SJCRH30 (cell line): Measurements from ENCODE around the gene PAK1. TPM values are rescaled to one million over a fixed set of nuclear protein-coding genes. Genes with fewer than 3 reads are reported as not detected.

Experiments
- DNase-seq, 2 experiments: peaks; one replicate each; pipeline ENCODE4 v3.0.0-alpha.2; 2015 to 2020
- H3K27ac ChIP-seq: fragments of 250-450 bp; sonication (Bioruptor Pico); 2 replicates; pipeline ENCODE4 v1.5.1; 2020; ENCODE audit warnings: mild to moderate bottlenecking, moderate library complexity
- H3K27me3 ChIP-seq: fragments of 250-450 bp; sonication (Bioruptor Pico); 2 replicates; pipeline ENCODE4 v1.5.1; 2020; ENCODE audit warnings: mild to moderate bottlenecking, moderate library complexity
- H3K36me3 ChIP-seq: fragments of 250-450 bp; sonication (Bioruptor Pico); 2 replicates; pipeline ENCODE4 v1.5.1; 2020; ENCODE audit warnings: mild to moderate bottlenecking, moderate library complexity
- H3K4me1 ChIP-seq: fragments of 250-450 bp; sonication (Bioruptor Pico); 2 replicates; pipeline ENCODE4 v1.5.1; 2020; ENCODE audit warnings: mild to moderate bottlenecking, moderate library complexity
- H3K4me3 ChIP-seq: fragments of 250-450 bp; sonication (Bioruptor Pico); 2 replicates; pipeline ENCODE4 v1.5.1; 2020; ENCODE audit warnings: mild to moderate bottlenecking, moderate library complexity
- H3K9me3 ChIP-seq: fragments of 250-450 bp; sonication (Bioruptor Pico); replicated peaks from 2 replicates; pipeline ENCODE4 v1.5.1; 2020; ENCODE audit warnings: mild to moderate bottlenecking, moderate library complexity
- total RNA-seq: library from RNA; depleted of rRNA; stranded (reverse); fragments of >200 nt; shearing (Covaris generic); gene quantifications from 2 replicates; pipeline ENCODE4 v1.2.3, GENCODE V29; 2014

Gene PAK1
- total RNA-seq, 1 experiment from 2014 or later = 28.7 TPM

DNA sequence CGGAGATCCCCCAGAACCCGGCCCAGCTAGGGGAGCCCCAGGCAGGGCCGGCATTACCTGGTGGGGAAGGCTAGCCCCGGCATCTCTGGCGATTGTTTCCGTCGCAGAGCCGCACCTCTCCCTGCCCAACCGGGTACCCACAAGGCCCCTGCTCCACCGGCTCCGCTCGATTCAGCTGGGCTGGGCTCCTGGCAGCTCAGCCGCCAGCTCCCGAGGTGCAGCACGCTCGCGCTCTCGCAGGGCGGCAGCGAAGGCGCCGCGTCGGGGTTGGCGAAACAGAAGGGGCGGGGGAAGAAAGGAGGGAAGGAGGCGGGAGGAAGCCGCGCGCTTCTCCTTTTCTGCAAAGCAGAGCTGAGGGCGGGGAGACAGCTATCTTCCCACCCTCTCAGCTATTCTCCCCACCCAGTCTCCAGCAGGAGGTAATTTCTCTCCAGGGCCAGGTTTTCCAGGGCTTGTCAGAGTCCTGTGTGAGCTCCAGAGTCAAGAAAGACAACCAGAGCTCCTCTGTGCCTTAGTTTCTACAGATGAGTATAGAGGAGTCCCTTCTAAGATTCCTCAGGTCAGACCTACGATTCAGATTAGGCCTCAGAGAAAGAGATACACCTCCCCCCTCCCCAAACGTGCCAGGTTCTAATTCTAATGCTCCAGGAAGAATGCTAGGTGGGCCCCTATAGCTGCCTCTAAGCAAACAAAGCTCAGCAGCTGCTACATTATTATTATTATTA lies 62.0 kb downstream of the PAK1 start:
- Histone ChIP-seq H3K9me3 (no peaks in the 10 kb centered on the region), H3K36me3 (no peaks in the 10 kb centered on the region), H3K4me1 (peaks cover 11% of the 10 kb centered on the region), H3K27me3 (no peaks in the 10 kb centered on the region), H3K4me3 (peak overlapping the region; percentile 48), H3K27ac (no peak overlapping the region)
- peak; percentile 30 to 34 for DNase-seq

- Histone ChIP-seq H3K27me3 (no peaks in the 10 kb centered on the region), H3K4me1 (peaks cover 14% of the 10 kb centered on the region), H3K9me3 (no peaks in the 10 kb centered on the region), H3K36me3 (no peaks in the 10 kb centered on the region), H3K27ac (no peak overlapping the region), H3K4me3 (peak overlapping the region; percentile 48)
- DNase-seq = no peak
Observed at GRCh38 chr11:77411137-77411707, 62.7 kb downstream of the PAK1 start.

DNA sequence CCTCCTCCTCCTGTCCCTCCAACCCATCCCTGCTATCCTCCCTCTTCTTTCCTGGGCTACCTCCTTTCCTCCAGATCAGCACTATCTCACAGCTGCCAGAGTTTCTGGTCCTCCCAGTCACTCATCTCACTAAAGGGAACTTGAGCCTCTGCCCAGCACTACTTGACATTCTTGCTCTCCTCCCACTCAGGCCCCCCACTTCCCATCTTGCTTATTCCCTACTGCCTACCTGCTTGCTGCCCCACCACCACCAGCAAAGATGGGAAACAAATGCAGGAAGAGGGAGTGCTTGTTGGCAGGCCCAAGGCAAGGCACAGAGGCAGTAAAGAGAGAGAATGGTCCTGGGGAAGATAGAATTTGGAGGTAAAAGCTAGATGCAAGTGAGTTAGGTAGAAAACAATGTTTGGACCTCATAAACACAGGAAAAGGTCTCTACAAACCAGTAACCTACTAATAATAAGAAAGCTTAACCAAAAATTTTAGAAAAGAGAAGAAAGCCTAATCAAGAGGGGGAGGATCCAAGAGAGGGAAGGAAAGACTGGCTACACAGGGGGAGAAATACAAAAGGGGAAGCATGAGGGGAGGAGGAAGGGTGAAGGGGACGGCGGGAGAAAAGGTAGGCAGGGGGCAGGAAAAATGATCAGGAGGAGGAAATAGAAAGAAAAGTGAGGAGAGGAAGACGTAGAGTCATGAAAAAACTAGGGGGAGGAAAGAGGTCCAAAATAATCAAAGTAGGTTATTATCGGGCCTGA lies 63.6 kb downstream of the PAK1 start:
- Histone ChIP-seq H3K27me3 (no peaks in the 10 kb centered on the region), H3K4me1 (peaks cover 14% of the 10 kb centered on the region), H3K36me3 (no peaks in the 10 kb centered on the region), H3K9me3 (no peaks in the 10 kb centered on the region), H3K27ac (no peak overlapping the region), H3K4me3 (no peak overlapping the region)
- DNase-seq = no peak

- Histone ChIP-seq H3K36me3 (no peaks in the 10 kb centered on the region), H3K4me1 (peaks cover 14% of the 10 kb centered on the region), H3K27me3 (no peaks in the 10 kb centered on the region)
Observed at GRCh38 chr11:77409046-77409445, 64.8 kb downstream of the PAK1 start.

GRCh38 chr11:77407613-77408012 lies 66.3 kb downstream of the PAK1 start:
- Histone ChIP-seq H3K36me3 (no peaks in the 10 kb centered on the region), H3K27me3 (no peaks in the 10 kb centered on the region), H3K4me1 (peaks cover 14% of the 10 kb centered on the region), H3K9me3 (no peaks in the 10 kb centered on the region), H3K4me3 (peak overlapping the region; percentile 20), H3K27ac (peak overlapping the region; percentile 55)
- DNase-seq = peak; percentile 55 to 83

More at GRCh38 chr11:77409046-77409445, 64.8 kb downstream of the PAK1 start:
- Histone ChIP-seq H3K27ac (no peak overlapping the region), H3K4me3 (no peak overlapping the region), H3K9me3 (no peaks in the 10 kb centered on the region)
- DNase-seq = no peak

- Histone ChIP-seq H3K4me3 (no peak overlapping the region), H3K27me3 (no peaks in the 10 kb centered on the region), H3K36me3 (no peaks in the 10 kb centered on the region), H3K4me1 (peaks cover 14% of the 10 kb centered on the region), H3K9me3 (no peaks in the 10 kb centered on the region), H3K27ac (no peak overlapping the region)
- DNase-seq = no peak
Observed at GRCh38 chr11:77406396-77406795, 67.5 kb downstream of the PAK1 start.

DNA sequence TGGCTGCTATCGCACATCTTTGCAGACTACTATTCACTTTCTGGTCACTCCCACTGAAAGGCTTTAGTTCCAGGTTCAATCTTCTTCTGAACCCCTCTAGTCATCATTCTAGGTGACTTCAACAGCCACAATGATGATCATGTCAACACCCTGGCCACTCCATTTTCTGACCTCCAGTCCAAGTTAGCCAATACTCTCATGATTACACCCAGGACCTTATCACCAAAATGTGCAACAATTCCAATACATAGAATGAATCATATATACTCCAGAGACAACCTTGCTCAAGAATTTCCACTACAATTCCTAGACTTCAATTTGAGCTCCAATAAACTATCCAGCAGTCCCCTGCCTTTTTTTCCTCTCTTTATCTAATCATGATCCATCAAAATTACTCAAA lies 70.7 kb downstream of the PAK1 start:
- Histone ChIP-seq H3K4me1 (peaks cover 14% of the 10 kb centered on the region), H3K27ac (no peak overlapping the region), H3K4me3 (no peak overlapping the region), H3K36me3 (no peaks in the 10 kb centered on the region), H3K9me3 (no peaks in the 10 kb centered on the region; the same call in 1 of the 2 replicates), H3K27me3 (no peaks in the 10 kb centered on the region)
- no peak for DNase-seq

DNA sequence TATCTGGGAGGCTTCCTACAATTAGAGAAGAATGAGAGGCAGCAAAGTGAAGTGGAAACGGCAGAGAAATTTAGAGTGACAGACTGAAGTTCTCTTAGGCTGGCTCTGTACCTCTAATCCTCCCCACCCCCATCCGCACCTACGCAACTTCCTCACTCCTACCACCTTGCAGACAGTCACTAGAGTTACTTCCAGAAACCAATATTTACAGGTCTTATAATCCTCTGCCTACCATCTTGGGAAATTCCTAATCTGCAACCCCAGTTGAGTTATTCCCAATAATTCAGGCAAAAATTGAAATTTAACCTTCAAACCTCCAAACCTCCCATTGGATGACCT lies 71.7 kb downstream of the PAK1 start:
- Histone ChIP-seq H3K4me3 (no peak overlapping the region), H3K27me3 (no peaks in the 10 kb centered on the region), H3K9me3 (no peaks in the 10 kb centered on the region; the same call in 1 of the 2 replicates), H3K4me1 (peaks cover 6% of the 10 kb centered on the region), H3K36me3 (no peaks in the 10 kb centered on the region), H3K27ac (no peak overlapping the region)
- no peak for DNase-seq

DNA sequence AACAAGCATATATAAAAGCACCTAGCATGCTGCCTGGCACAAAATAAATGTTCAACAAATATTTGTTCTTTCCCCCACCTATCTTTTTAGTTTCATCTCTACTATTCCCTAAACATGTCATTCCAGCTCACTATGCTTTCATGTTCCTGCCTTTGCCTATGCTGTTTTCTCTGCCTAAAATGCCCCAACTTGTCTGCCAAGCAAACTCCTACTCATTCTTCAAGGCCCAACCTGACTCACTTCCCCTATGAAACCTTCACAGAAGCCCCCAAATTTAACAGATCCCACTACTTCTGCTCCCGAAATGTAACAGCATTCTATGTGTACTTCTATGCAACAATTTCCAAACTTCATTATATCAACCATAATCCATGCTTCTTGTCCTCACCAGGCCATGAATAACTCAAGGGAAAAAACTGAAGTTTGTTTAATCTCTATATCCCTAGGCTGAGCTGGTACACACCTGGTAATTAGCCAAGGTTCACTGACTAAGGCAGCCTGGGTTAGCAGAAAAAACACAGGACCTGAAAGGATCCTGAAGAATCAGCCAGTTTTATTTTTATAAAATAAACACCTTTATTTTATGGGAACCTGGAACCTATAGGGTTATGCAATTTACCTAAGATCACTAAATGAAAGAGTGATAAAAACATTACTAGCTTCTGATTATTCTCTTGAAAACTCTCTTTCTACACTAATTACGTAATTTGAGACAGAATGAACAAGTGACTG lies 72.2 kb downstream of the PAK1 start:
- DNase-seq = no peak
- Histone ChIP-seq H3K4me3 (no peak overlapping the region), H3K4me1 (peaks cover under 1% of the 10 kb centered on the region; the same call in 1 of the 2 replicates), H3K27ac (no peak overlapping the region), H3K36me3 (no peaks in the 10 kb centered on the region), H3K27me3 (no peaks in the 10 kb centered on the region), H3K9me3 (no peaks in the 10 kb centered on the region; the same call in 1 of the 2 replicates)

GRCh38 chr11:77400775-77401449 lies 73.0 kb downstream of the PAK1 start:
- no peaks in the 10 kb centered on the region for H3K4me1 ChIP-seq
- H3K27me3 ChIP-seq = no peaks in the 10 kb centered on the region
- H3K4me3 ChIP-seq = no peak overlapping the region
- H3K36me3 ChIP-seq = no peaks in the 10 kb centered on the region
- DNase-seq = no peak
- no peak overlapping the region for H3K27ac ChIP-seq
- no peaks in the 10 kb centered on the region; the same call in 1 of the 2 replicates for H3K9me3 ChIP-seq

DNA sequence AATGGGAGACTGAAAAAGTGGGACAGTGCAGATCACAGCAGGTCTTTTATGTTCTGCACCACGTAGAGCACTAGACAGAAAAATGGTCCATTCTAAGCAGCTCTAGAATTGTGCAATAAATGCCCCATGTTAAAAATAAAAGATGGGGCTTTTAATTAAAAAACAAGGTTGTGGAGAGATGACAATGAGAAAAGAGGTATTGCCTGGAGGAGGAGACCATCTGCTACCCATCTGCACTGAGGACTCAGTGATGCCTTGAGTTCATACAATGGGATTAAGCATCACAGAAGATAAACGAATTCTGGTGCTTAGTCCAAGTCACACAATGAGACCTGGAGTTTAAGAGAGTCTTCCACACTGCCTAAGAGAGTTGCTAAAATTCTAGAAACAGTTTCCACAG lies 73.6 kb downstream of the PAK1 start:
- Histone ChIP-seq H3K36me3 (no peaks in the 10 kb centered on the region), H3K9me3 (no peaks in the 10 kb centered on the region; the same call in 1 of the 2 replicates)

GRCh38 chr11:77397631-77398030 lies 76.3 kb downstream of the PAK1 start:
- no peaks in the 10 kb centered on the region; the same call in 1 of the 2 replicates for H3K9me3 ChIP-seq
- H3K27ac ChIP-seq = no peak overlapping the region
- DNase-seq = no peak
- H3K27me3 ChIP-seq = no peaks in the 10 kb centered on the region
- no peaks in the 10 kb centered on the region for H3K4me1 ChIP-seq
- no peaks in the 10 kb centered on the region for H3K36me3 ChIP-seq
- H3K4me3 ChIP-seq = no peak overlapping the region

More for the DNA sequence above, 73.6 kb downstream of the PAK1 start:
- no peak for DNase-seq
- no peaks in the 10 kb centered on the region for H3K4me1 ChIP-seq
- H3K27ac ChIP-seq = no peak overlapping the region
- H3K27me3 ChIP-seq = no peaks in the 10 kb centered on the region
- no peak overlapping the region for H3K4me3 ChIP-seq

GRCh38 chr11:77396911-77397310 lies 77.0 kb downstream of the PAK1 start:
- Histone ChIP-seq H3K36me3 (no peaks in the 10 kb centered on the region), H3K27me3 (no peaks in the 10 kb centered on the region), H3K9me3 (no peaks in the 10 kb centered on the region; the same call in 1 of the 2 replicates), H3K4me1 (no peaks in the 10 kb centered on the region), H3K4me3 (no peak overlapping the region), H3K27ac (no peak overlapping the region)
- no peak for DNase-seq

DNA sequence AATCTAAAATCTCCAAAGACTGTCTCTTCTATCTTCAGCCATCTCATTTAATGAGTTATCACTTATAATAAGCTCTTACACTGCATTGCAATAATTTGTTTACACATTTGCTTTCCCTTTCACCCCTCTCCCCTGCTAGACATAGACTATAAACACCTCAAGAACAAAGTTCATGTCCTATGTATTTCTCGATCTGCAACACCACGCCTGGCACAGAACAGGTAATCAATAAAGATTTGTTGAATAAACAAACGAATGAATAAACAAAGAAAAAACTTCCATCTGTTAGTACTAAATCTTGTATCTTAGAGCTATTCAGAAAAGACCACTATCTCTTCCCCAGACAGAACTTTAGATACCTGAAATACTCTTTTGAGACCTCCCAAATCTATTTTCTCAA lies 77.6 kb downstream of the PAK1 start:
- Histone ChIP-seq H3K4me1 (no peaks in the 10 kb centered on the region), H3K9me3 (no peaks in the 10 kb centered on the region; the same call in 1 of the 2 replicates), H3K4me3 (no peak overlapping the region), H3K27ac (no peak overlapping the region), H3K27me3 (no peaks in the 10 kb centered on the region), H3K36me3 (no peaks in the 10 kb centered on the region)
- no peak for DNase-seq
